ENCODE measurements around the gene RAI1. TPM values are rescaled to one million over a fixed set of nuclear protein-coding genes. Genes with fewer than 3 reads are reported as not detected.
"Not testable (repeated sequence)": the region's sequence is repeated elsewhere in the genome, so short reads cannot be mapped to it uniquely, and the experiment has no call there.

Gene RAI1
- total RNA-seq, 4 donors from 2014 or later, result 20.3 to 46.1 (median 30.4) TPM

- no peaks in the 10 kb centered on the region for H3K36me3 ChIP-seq
- H3K27me3 ChIP-seq, result no peaks in the 10 kb centered on the region
- TF ChIP-seq EP300 (IDR thresholded peaks at IDR 0.05) (no peak), POLR2AphosphoS5 (IDR thresholded peaks at IDR 0.05) (no peak), POLR2A (IDR thresholded peaks at IDR 0.05) (no peak), CTCF (IDR thresholded peaks at IDR 0.05) (no peak)
- WGBS, result 85% methylated on average over 6 of the region's 6 CpGs
- H3K27ac ChIP-seq, result no peak overlapping the region
- DNase-seq (ENCODE audit: low spot score in 2 of 2), result no peak
- peaks cover 10% of the 10 kb centered on the region for H3K4me1 ChIP-seq
- no peaks in the 10 kb centered on the region for H3K9me3 ChIP-seq
- H3K4me3 ChIP-seq, result no peak overlapping the region
Measured at GRCh38 chr17:17675416-17675815, 5.8 kb upstream of the RAI1 start.

- WGBS, result 55% methylated on average over 11 of the region's 11 CpGs
- Histone ChIP-seq H3K9me3 (no peaks in the 10 kb centered on the region), H3K27ac (no peak overlapping the region), H3K4me3 (no peak overlapping the region), H3K36me3 (no peaks in the 10 kb centered on the region), H3K27me3 (no peaks in the 10 kb centered on the region), H3K4me1 (peaks cover 14% of the 10 kb centered on the region)
- TF ChIP-seq POLR2AphosphoS5 (IDR thresholded peaks at IDR 0.05), result peak in 1 of 3 donors; percentile 15
- no peak for TF ChIP-seq CTCF (IDR thresholded peaks at IDR 0.05)
- no peak for DNase-seq (ENCODE audit: low spot score in 2 of 2)
Measured at GRCh38 chr17:17675925-17676534, 5.2 kb upstream of the RAI1 start.

- peaks cover 15% of the 10 kb centered on the region for H3K4me1 ChIP-seq
- H3K9me3 ChIP-seq, result no peaks in the 10 kb centered on the region
- H3K27ac ChIP-seq, result no peak overlapping the region
- DNase-seq (ENCODE audit: low spot score in 2 of 2), result no peak
- no peaks in the 10 kb centered on the region for H3K27me3 ChIP-seq
- TF ChIP-seq POLR2A (IDR thresholded peaks at IDR 0.05) (no peak), CTCF (IDR thresholded peaks at IDR 0.05) (no peak), EP300 (IDR thresholded peaks at IDR 0.05) (no peak), POLR2AphosphoS5 (IDR thresholded peaks at IDR 0.05) (no peak)
- H3K4me3 ChIP-seq, result no peak overlapping the region
- no peaks in the 10 kb centered on the region for H3K36me3 ChIP-seq
- 90% methylated on average over 6 of the region's 6 CpGs for WGBS
Measured at GRCh38 chr17:17676752-17677151, 4.5 kb upstream of the RAI1 start.

- peaks cover 18% of the 10 kb centered on the region for H3K4me1 ChIP-seq
- no peaks in the 10 kb centered on the region for H3K9me3 ChIP-seq
- H3K27ac ChIP-seq, result no peak overlapping the region
- DNase-seq (ENCODE audit: low spot score in 2 of 2), result no peak
- WGBS, result 51% methylated on average over 2 of the region's 2 CpGs
- no peak overlapping the region for H3K4me3 ChIP-seq
- no peaks in the 10 kb centered on the region for H3K27me3 ChIP-seq
- TF ChIP-seq CTCF (IDR thresholded peaks at IDR 0.05), result no peak
- no peak for TF ChIP-seq POLR2AphosphoS5 (IDR thresholded peaks at IDR 0.05)
- TF ChIP-seq EP300 (IDR thresholded peaks at IDR 0.05), result no peak
- TF ChIP-seq POLR2A (IDR thresholded peaks at IDR 0.05), result no peak
- no peaks in the 10 kb centered on the region for H3K36me3 ChIP-seq
Measured at GRCh38 chr17:17677299-17678040, 3.8 kb upstream of the RAI1 start.

- not testable (repeated sequence) for H3K36me3 ChIP-seq; H3K27me3 ChIP-seq; H3K9me3 ChIP-seq; DNase-seq (ENCODE audit: low spot score in 2 of 2); H3K27ac ChIP-seq; H3K4me3 ChIP-seq
- peaks cover 22% of the 10 kb centered on the region for H3K4me1 ChIP-seq
- WGBS, result 75% methylated on average over 5 of the region's 5 CpGs
Measured at GRCh38 chr17:17678063-17678699, 3.1 kb upstream of the RAI1 start.

Data from suprapubic skin (tissue), 4 donors.